Left ventricle myocardium superior (tissue), 1 donor: ENCODE data around the gene KANSL1. TPM values are rescaled to one million over a fixed set of nuclear protein-coding genes. Genes with fewer than 3 reads are reported as not detected.

Experiments
- ATAC-seq: fragments of 200-7000 bp; cut with Tn5 transposase; one replicate; pipeline ENCODE4 v1.9.1; 2020; ENCODE audit warnings: mild to moderate bottlenecking, moderate library complexity
- DNase-seq: peaks from one replicate; pipeline ENCODE4 v3.0.0-alpha.2; 2020
- intact Hi-C: fragments of 100-400 bp; cut with micrococcal nuclease; formaldehyde crosslinking; loops from one replicate; pipeline ENCODE4 v1.11.0; 2022
- total RNA-seq: library from RNA; stranded (reverse); fragmentation: NEBNext Ultra II Directional; extraction: Animal tissue kit (Norgen Biotek cat#: 25700); gene quantifications from one replicate; pipeline ENCODE4 v1.2.1, GENCODE V29; 2021
- donor health status: DM: no; HTN: yes; CAD: no; lungs with severe emphysema.

Gene KANSL1
- total RNA-seq, 1 donor from 2014 or later = 26.9 TPM

GRCh38 chr17:46037722-46038255, 155.4 kb downstream of the KANSL1 start:
- intact Hi-C loops = no loop called here
- ATAC-seq (no peak), DNase-seq (no peak)

GRCh38 chr17:46036491-46036890, 156.7 kb downstream of the KANSL1 start:
- intact Hi-C loops = no loop called here
- no peak for ATAC-seq
- no peak for DNase-seq

- no peak for DNase-seq
- ATAC-seq = no peak
- intact Hi-C loops = no loop called here
Measured at GRCh38 chr17:46035112-46035818, 158.0 kb downstream of the KANSL1 start.

GRCh38 chr17:46033392-46033791, 159.8 kb downstream of the KANSL1 start:
- no peak for DNase-seq
- no peak for ATAC-seq
- intact Hi-C loops = no loop called here

GRCh38 chr17:46032909-46033308, 160.3 kb downstream of the KANSL1 start:
- DNase-seq (no peak), ATAC-seq (no peak)
- intact Hi-C loops = no loop called here

- intact Hi-C loops = no loop called here
- DNase-seq = no peak
- ATAC-seq = no peak
Measured at GRCh38 chr17:46031920-46032319, 161.3 kb downstream of the KANSL1 start.

GRCh38 chr17:46031440-46031839, 161.8 kb downstream of the KANSL1 start:
- ATAC-seq (no peak), DNase-seq (no peak)
- intact Hi-C loops = no loop called here

- intact Hi-C loops = no loop called here
- DNase-seq (no peak), ATAC-seq (no peak)
Measured at GRCh38 chr17:46030752-46031151, 162.5 kb downstream of the KANSL1 start.

- no peak for ATAC-seq
- no peak for DNase-seq
- intact Hi-C loops = no loop called here
Measured at GRCh38 chr17:46029627-46030026, 163.6 kb downstream of the KANSL1 start.

GRCh38 chr17:46028981-46029565, 164.2 kb downstream of the KANSL1 start:
- ATAC-seq (no peak), DNase-seq (no peak)
- intact Hi-C loops = no loop called here

GRCh38 chr17:46028374-46028773, 164.9 kb downstream of the KANSL1 start:
- no peak for ATAC-seq
- no peak for DNase-seq
- intact Hi-C loops = no loop called here

GRCh38 chr17:46027976-46028325, 165.3 kb downstream of the KANSL1 start:
- no peak for DNase-seq
- intact Hi-C loops = no loop called here
- ATAC-seq = peak; percentile 28

GRCh38 chr17:46027048-46027975, 165.9 kb downstream of the KANSL1 start:
- ATAC-seq (peak; percentile 29), DNase-seq (no peak)
- intact Hi-C loops = no loop called here

- ATAC-seq (peak; percentile 38), DNase-seq (no peak)
- intact Hi-C loops = no loop called here
Measured at GRCh38 chr17:46026166-46027047, 166.8 kb downstream of the KANSL1 start.

- DNase-seq = no peak
- ATAC-seq = no peak
- intact Hi-C loops = no loop called here
Measured at GRCh38 chr17:46025510-46026165, 167.6 kb downstream of the KANSL1 start.

- ATAC-seq = no peak
- intact Hi-C loops = no loop called here
- DNase-seq = no peak
Measured at GRCh38 chr17:46025060-46025459, 168.2 kb downstream of the KANSL1 start.

- ATAC-seq (no peak), DNase-seq (no peak)
- intact Hi-C loops = no loop called here
Measured at GRCh38 chr17:46024590-46024989, 168.6 kb downstream of the KANSL1 start.

GRCh38 chr17:46023783-46024388, 169.3 kb downstream of the KANSL1 start:
- DNase-seq (no peak), ATAC-seq (no peak)
- intact Hi-C loops = no loop called here
